HG02943 (cell line): ENCODE results near the gene ARID4B.
"Not testable (repeated sequence)": the region's sequence is repeated elsewhere in the genome, so short reads cannot be mapped to it uniquely, and the experiment has no call there.

Experiments used
- ATAC-seq: cut with Tn5 transposase; IDR thresholded peaks from one replicate; pipeline ENCODE4 v1.9.1; 2021; ENCODE audit warnings: mild to moderate bottlenecking, low read depth, moderate library complexity; ENCODE audit not compliant: unreplicated experiment

Gene ARID4B

GRCh38 chr1:235302143-235302542 is 25.8 kb downstream of the ARID4B start:
- ATAC-seq: no peak

- no peak for ATAC-seq
These were observed 28.7 kb downstream of the ARID4B start for GRCh38 chr1:235299169-235299858.

GRCh38 chr1:235298758-235299157 is 29.2 kb downstream of the ARID4B start:
- ATAC-seq: no peak

- ATAC-seq: no peak
These were observed 30.4 kb downstream of the ARID4B start for GRCh38 chr1:235297579-235297978.

- ATAC-seq: no peak
These were observed 31.2 kb downstream of the ARID4B start for GRCh38 chr1:235296729-235297128.

GRCh38 chr1:235295902-235296350 is 32.1 kb downstream of the ARID4B start:
- no peak for ATAC-seq

- ATAC-seq: no peak
These were observed 34.5 kb downstream of the ARID4B start for GRCh38 chr1:235293322-235293942.

- no peak for ATAC-seq
These were observed 35.2 kb downstream of the ARID4B start for GRCh38 chr1:235292790-235293189.

GRCh38 chr1:235291599-235292091 is 36.3 kb downstream of the ARID4B start:
- ATAC-seq: no peak

- no peak for ATAC-seq
These were observed 37.1 kb downstream of the ARID4B start for GRCh38 chr1:235290740-235291502.

GRCh38 chr1:235289859-235290739 is 37.9 kb downstream of the ARID4B start:
- no peak for ATAC-seq

GRCh38 chr1:235287208-235287882 is 40.6 kb downstream of the ARID4B start:
- ATAC-seq: no peak

- ATAC-seq: no peak
These were observed 41.3 kb downstream of the ARID4B start for GRCh38 chr1:235286667-235287066.

- no peak for ATAC-seq
These were observed 43.7 kb downstream of the ARID4B start for GRCh38 chr1:235284231-235284769.

GRCh38 chr1:235283636-235284035 is 44.3 kb downstream of the ARID4B start:
- not testable (repeated sequence) for ATAC-seq

GRCh38 chr1:235280467-235280866 is 47.5 kb downstream of the ARID4B start:
- no peak for ATAC-seq

GRCh38 chr1:235279694-235280093 is 48.3 kb downstream of the ARID4B start:
- ATAC-seq: no peak

- no peak for ATAC-seq
These were observed 49.1 kb downstream of the ARID4B start for GRCh38 chr1:235278915-235279292.

GRCh38 chr1:235278233-235278914 is 49.6 kb downstream of the ARID4B start:
- ATAC-seq: no peak
